Stimulated activated naive CD4-positive, alpha-beta T cell treated with Interleukin-2 at 50 U/mL for 16 hours (primary cell): ENCODE results near the gene PCBD1.
"Not testable (repeated sequence)": the region's sequence is repeated elsewhere in the genome, so short reads cannot be mapped to it uniquely, and the experiment has no call there.

ENCODE experiments used
- DNase-seq: peaks from one replicate; lab custom pipeline; 2025; lab: John Stamatoyannopoulos, UW

PCBD1 gene

GRCh38 chr10:70863470-70864160, 24.8 kb downstream of the PCBD1 start:
- DNase-seq = no peak

DNA sequence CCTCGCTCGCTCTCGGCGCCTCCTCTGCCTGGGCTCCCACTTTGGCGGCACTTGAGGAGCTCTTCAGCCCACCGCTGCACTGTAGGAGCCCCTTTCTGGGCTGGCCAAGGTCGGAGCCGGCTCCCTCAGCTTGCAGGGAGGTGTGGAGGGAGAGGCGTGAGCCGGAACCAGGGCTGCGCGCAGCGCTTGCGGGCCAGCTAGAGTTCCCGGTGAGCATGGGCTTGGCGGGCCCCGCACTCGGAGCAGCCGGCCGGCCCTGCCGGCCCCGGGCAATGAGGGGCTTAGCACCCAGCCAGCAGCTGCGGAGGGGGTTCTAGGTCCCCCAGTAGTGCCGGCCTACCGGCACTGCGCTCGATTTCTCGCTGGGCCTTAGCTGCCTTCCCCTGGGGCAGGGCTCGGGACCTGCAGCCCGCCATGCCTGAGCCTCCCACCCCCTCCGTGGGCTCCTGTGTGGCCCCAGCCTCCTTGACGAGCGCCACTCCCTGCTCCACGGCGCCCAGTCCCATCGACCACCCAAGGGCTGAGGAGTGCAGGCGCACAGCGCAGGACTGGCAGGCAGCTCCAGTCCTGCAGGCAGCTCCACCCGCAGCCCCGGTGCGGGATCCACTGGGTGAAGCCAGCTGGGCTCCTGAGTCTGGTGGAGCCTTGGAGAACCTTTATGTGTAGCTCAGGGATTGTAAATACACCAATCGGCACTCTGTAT, 26.7 kb downstream of the PCBD1 start:
- DNase-seq = not testable (repeated sequence)

GRCh38 chr10:70858759-70859158, 29.6 kb downstream of the PCBD1 start:
- DNase-seq = no peak

DNA sequence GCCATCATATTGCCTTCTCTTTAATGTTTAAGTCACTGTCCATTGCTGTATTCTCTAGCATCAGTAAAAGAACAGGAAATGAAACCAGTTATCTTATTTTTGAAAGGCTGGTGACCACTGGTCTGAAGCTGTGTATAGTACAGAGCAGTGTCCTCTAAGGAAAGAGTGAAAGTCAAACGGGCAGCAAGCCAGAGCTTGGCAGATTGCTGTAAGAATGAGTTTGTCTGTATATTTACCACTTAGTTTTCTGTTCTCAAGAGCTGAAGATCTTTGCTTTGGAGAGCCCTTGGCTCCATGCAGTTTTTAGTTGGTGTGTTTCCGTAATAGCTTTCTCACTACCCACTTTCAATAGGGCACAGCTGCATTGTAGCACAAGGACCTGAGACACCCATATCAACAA, 31.9 kb downstream of the PCBD1 start:
- no peak for DNase-seq

- DNase-seq = no peak
Observed at GRCh38 chr10:70853457-70853856, 34.9 kb downstream of the PCBD1 start.

DNA sequence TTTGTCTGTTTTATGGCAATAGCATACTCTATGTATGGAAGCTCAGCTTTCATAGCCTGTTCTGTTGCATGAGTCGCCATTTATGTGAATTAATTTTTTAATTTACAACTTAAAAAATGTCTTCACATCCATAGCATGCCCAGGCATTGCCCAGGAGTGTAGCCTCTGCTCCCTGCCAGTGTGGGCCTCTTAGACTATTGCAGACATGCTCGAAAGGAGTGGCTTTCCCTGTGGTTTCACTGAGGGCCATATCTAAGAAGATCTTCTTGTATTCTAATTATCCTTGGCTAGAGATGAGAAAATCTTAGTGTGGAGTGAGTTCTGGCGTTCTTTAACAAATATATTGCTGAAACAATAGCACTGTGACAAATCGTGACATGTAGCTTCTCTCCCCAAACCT, 35.3 kb downstream of the PCBD1 start:
- no peak for DNase-seq

- no peak for DNase-seq
Observed at GRCh38 chr10:70851597-70852475, 36.5 kb downstream of the PCBD1 start.

DNA sequence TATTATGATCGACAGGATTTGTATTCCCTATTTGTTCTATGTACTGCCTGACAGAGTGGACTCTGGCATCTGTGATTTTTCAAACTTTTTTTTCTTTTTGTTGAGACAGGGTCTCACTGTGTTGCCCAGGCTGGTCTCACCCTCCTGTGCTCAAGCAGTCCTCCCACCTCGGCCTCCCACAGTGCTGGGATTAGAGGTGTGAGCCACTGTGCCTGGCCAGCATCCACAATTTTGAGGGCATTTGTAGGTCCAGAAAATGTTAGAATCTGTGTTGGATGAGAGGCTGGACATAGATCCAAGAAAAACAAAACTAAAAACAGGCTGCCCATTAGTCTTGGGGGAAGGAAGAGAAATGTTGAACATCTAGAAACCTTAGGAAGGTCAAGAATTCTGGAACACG, 38.3 kb downstream of the PCBD1 start:
- no peak for DNase-seq

- DNase-seq = no peak
Observed at GRCh38 chr10:70849582-70850016, 38.8 kb downstream of the PCBD1 start.

DNA sequence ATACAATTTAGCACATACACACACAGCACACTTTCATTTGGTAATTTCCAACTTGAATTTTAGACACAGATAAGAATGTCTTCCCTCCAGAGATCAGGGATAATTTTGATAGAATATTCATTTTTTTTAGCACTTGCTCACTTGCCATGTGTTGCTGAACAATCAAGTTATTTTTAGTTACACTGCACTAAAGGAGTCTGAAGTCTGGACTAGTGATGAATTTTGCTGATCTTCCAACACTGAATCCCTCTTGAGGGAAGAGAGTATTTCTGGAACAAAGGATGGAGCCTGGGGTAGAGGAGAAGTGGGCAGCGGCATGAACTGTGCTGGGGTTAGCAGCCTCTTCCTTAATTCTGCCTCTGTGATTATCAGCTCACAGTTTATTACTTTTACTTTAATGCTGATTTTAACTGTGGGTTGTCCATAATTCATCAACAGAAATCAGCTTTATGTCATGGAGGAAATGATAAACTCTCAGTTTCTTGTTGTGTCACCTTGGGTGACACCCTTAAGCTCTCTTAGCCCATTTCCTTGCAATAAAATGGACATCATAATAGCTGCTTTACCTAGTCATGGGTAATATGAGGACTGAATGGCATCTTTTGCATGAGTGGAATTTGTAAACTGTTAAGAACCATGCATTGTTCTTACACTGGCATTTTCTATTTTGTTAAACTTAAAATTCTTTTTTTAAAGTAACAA, 40.6 kb downstream of the PCBD1 start:
- no peak for DNase-seq

- no peak for DNase-seq
Observed at GRCh38 chr10:70846795-70847194, 41.6 kb downstream of the PCBD1 start.

DNA sequence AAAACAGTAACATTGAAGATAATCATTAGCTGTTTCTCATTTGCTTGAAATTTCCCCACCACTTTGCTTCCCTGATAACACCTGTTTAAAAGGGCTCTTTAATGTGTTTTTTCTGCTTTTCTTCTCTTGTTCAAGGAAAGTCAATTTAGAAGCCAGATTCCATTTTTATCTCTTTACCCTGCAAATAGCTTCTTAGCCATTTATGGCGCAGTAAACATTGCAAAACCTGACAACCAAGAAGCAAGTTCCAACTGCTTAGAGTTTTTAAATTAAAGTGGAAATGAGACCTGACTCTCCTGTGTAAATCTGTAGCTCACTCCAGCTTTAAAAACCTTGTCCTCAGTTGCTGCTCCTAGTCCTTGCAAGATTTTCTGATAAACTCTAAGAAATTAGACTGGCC, 42.5 kb downstream of the PCBD1 start:
- no peak for DNase-seq

DNA sequence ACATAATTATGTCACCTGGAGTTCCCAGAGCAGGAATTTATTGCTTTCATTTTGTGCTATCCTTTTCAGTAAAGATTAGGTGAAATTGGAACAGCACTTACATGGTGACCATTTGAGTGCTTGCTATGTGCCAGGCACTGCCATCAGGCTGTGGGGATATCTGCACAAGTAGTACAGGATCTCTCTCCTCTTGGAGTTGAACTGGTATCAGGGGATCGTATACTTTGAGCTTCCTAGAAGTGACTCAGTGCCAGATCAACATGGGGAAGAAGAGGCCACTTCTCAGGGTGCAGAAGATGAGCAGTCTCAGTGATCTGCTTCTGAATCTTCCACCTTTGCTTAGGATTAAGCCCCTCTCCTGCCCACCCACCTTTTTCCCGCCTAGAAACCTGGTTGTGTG, 43.1 kb downstream of the PCBD1 start:
- DNase-seq = no peak

DNA sequence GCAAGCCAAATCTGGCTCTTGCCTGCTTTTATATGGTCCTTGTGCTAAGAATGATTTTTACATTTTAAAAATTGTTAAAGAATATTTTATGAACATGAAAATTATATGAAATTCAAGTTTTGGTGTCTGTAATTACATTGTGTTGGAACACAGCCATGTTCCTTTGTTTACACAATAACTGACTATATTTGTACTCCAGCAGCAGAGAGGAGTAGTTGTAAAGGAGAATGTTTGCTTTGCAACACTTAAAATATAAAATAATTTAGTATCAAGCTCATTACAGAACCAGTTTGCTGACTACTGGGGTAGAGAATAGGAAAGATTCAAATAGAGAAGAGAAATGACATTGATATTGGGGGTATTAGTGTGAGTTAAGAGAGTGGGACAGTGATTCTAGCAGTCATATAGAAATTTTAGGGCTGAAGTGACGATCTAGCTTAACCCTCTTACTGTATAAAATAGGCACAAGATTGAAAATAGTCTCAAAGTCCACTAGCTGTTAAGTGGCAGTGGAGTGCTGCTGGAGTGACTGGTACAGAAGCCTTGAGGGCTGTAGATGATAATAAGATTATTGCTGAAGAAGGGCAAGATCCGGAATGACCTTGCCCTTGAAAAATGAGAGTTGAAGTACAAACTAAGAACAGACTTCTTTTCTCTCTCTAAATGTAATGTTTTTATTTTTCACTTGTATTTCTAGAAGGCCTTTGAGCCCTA, 44.4 kb downstream of the PCBD1 start:
- no peak for DNase-seq

GRCh38 chr10:70843333-70843732, 45.0 kb downstream of the PCBD1 start:
- DNase-seq = no peak

DNA sequence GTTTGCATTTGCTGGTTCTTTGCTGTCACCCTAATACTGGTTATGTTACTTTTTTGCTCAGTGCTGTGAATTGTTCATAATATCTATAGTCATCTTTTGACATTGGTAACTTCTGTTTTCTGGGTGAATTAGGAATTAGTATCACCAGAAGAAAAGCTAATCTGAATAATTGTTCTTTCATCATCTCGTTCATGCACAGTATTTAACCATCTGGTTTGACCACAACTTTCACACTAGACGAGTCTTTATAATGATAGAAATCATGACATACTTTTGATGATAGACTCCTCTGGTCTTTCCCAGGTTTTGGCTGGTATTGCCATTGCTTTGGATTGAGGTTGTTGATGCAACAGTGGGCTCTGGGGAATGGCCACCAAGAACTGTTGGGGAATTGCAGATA, 47.5 kb downstream of the PCBD1 start:
- DNase-seq = no peak

DNA sequence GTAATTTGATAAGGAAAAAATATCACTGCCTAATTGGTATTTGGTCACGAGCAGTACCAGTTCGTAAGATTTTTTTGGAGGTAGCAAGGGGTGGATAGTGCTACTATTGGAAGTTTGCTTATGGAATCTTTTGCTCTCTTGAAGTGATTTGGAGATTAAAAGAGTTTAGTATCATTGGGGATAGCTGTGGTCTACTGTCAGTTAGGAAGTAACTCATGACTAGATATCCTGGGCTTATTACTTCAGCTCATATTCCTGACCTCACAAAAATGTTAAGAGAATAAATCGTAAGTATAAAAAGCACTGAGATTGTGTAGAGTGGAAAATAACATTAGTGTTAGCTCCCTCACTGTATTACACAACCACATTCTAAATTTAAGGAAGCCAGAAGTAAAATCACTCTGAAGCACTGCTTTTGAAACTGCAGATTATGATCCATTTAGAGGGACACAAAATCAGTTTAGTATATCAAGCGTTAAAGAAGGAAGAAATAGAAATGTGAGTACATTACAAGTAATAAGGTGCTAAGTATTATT, 50.0 kb downstream of the PCBD1 start:
- DNase-seq = no peak

DNA sequence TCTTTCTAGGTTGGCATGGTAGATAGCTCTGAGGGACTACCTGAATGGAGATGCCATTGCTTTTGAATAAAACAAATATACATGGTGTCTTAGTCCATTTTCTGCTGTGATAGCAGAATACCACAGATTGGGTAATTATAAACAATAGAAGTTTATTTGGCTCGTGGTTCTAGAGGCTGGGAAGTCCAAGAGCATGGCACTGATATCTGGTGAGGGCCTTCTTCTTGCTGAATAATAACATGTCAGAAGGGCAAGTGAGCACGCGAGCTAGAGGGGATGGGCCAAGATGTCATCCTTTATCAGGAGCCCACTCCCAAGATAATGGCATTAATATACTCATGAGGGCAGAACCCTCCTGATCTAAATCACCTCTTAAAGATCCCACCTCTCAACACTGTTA, 50.7 kb downstream of the PCBD1 start:
- DNase-seq = no peak

DNA sequence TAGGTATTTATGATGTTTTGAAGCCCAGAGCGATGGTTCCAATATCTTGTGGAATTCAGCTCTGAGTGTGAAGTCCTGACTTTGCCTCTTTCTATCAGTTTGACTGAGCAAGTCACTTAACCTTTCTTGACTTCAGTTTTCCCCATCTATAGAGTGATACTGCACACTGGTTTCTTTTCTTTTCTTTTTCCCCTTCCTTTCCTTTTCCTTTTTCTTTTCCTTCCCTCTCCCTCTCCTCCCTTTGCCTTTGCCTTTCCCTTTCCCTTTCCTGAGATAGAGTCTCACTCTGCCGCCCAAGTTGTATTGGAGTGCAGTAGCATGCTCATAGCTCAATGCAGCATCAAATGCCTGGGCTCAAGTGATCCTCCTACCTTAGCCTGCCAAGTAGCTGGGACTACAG, 52.0 kb downstream of the PCBD1 start:
- no peak for DNase-seq

DNA sequence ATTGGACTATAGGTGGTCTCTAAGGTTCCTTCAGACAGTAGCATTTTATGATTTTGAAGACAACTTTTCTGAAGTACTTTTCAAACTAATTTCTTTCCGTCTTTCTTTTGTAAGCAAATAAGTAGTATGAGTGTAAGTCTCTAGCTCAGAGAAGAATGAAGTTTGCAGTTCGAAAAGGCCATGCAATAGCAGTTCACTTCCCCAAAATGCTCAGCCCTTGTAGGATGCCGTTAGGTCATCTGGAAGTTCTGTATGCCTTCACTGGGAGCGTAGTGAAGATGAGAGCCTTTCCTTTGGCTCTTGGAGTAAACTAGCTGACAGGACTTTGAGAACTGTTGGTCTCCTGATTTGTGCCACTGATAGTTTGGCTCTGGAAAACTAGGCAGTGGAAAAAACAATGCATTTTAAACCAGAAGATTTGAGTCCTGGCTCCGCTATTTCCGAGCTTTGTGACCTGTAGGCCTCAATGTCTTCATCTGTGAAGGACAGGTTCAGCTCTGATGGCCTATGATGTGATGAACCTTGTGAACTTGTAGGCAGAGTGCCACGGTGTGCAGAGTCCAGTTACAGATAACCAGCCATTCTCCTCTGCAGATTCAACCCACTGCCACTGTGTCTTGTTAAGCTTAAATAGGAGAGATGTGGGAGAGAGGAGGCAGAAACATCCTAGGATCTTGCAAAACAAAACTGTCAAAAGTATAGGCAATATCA, 53.8 kb downstream of the PCBD1 start:
- DNase-seq = no peak

GRCh38 chr10:70834021-70834420, 54.3 kb downstream of the PCBD1 start:
- no peak for DNase-seq
